ENCODE measurements around the gene RHOBTB1.

- TF ChIP-seq CTCF (conservative IDR thresholded peaks at IDR 0.05; ENCODE audit: low read length) (no peak), EZH2phosphoT487 (IDR thresholded peaks at IDR 0.05; ENCODE audit: borderline replicate concordance, low read depth, low read length) (no peak)
Measured at GRCh38 chr10:60853107-60853506, 90.9 kb downstream of the RHOBTB1 start.

Data from OCI-LY7 (cell line).